GM10266 (cell line): ENCODE data around the gene DCDC1.
"Not testable (repeated sequence)": the region's sequence is repeated elsewhere in the genome, so short reads cannot be mapped to it uniquely, and the experiment has no call there.

ENCODE experiments used
- DNase-seq: peaks from one replicate; pipeline ENCODE4 v3.0.0; 2012; ENCODE audit errors: extremely low spot score
- CTCF ChIP-seq: IDR thresholded peaks from 2 replicates; pipeline ENCODE4 v1.5.1; 2012; ENCODE audit warnings: mild to moderate bottlenecking, low read depth; ENCODE audit not compliant: control insufficient read depth, insufficient read depth; ENCODE audit errors: missing control alignments

Gene DCDC1

GRCh38 chr11:31328697-31329096 lies 40.8 kb downstream of the DCDC1 start:
- no peak for TF ChIP-seq CTCF
- no peak for DNase-seq

GRCh38 chr11:31327417-31327816 lies 42.1 kb downstream of the DCDC1 start:
- no peak for TF ChIP-seq CTCF
- DNase-seq: no peak

GRCh38 chr11:31326470-31327148 lies 42.9 kb downstream of the DCDC1 start:
- DNase-seq: peak; percentile 13

DNA sequence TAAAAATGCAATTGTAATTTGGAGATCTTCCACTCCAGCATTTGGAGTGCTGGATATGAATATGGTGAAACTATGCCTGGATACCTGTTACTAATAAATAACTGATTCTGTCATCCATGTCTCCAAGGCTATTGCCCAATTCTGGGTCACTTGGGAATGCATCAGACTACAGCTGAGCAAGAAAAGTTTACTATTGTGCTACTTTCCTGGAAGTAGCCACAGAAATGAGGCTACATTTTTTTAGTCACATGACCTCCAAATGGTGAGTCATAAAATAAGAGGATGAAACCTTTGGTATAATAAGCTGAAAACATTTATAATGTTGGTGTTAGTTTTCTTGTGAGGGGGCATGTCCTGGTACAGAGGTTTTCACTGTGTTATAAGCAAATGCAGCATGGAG lies 44.4 kb downstream of the DCDC1 start:
- no peak for TF ChIP-seq CTCF
- no peak for DNase-seq

More at GRCh38 chr11:31326470-31327148, 42.9 kb downstream of the DCDC1 start:
- no peak for TF ChIP-seq CTCF

DNA sequence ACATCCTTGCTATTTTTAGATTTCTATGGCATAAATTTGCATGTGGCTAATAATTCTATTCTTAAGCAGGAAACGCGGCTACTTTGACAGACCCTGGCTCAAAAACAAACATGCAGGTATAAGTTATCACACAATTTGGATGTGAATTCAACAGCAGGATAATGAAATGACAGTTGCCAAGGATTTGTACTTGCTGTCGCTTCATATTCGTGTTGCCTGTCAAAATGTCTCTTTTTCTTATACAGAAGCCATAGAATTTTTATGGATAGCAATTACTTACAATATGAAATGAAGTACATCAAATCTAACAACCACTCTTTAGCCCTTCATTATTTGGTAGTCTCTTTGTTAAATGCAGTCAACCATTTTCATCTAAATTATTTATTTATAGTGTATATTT lies 46.4 kb downstream of the DCDC1 start:
- DNase-seq: no peak
- no peak for TF ChIP-seq CTCF

- not testable (repeated sequence) for DNase-seq
Measured at GRCh38 chr11:31321494-31321893, 48.0 kb downstream of the DCDC1 start.

DNA sequence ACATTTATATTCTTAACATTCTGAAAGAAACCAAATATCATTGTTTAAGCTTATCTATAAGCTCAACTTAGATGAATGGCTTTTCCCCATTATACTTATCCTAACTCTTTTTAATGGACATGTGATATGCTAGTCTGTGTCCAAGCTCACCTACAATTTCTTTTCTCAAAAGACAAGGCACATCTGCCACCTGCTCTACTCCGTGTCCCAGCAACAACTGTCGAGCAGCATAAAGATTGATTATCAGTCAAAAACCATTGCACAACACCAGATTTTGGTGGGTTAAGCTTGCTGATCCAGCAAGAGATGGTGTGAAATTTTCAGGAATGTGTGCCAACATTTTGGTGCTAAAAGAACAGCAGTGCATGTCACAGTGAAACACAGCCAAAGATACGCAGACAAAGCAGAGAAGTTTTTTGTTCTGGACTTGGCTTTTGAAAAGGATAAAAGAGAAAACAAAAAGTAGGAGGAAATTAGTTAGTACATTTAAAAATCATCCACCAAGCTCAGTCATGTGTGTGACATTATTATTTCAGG lies 65.8 kb downstream of the DCDC1 start:
- no peak for DNase-seq
- no peak for TF ChIP-seq CTCF
